Vagina (tissue), 2 donors: ENCODE results near the gene THSD7B.

Experiments
- POLR2A ChIP-seq, 2 donors: fragments of 450-650 bp; IDR thresholded peaks; one replicate each; pipeline ENCODE4 v1.6.1; 2017; ENCODE audit warnings: antibody characterized with exemption in 2 of 2, mild to moderate bottlenecking in 2 of 2, moderate library complexity in 2 of 2
- POLR2AphosphoS5 ChIP-seq, 2 donors: sonication (generic); formaldehyde crosslinking; IDR thresholded peaks; one replicate each; pipeline ENCODE4 v1.9.0; 2017; ENCODE audit warnings: antibody characterized with exemption in 2 of 2, mild to moderate bottlenecking in 2 of 2, low read depth in 1 of 2; ENCODE audit not compliant: insufficient read depth in 1 of 2
- TF ChIP-seq, protein P1 (sequence below), 3 experiments: fragments of 450-650 bp in 2 of 3; fragments of 200-600 bp in 1 of 3; sonication (generic) in 1 of 3; IDR thresholded peaks; one replicate each; pipeline ENCODE4 v1.5.1; 2017 to 2019; ENCODE audit warnings: antibody characterized with exemption in 3 of 3, mild to moderate bottlenecking in 2 of 3, moderate library complexity in 2 of 3

DNA sequence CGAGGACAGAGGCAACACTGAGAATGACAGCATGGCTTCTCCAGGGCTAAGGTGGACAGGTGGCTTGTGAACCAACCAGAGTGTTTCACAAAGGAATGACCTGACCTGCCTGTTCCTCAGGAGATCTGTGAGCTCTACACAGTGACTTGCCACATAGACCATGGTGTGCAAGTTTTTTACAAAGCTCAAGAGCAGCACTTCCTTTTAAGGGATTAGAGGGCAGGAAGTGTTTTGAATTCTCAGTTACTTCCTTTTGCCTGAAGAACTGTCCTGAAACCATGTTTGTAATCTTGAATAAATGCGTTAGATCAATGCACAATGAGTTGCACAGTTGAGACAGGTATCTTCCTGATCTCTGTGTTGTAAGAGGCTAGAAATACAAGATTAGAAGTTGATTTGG is 421.9 kb downstream of the THSD7B start:
- TF ChIP-seq, protein P1, sequence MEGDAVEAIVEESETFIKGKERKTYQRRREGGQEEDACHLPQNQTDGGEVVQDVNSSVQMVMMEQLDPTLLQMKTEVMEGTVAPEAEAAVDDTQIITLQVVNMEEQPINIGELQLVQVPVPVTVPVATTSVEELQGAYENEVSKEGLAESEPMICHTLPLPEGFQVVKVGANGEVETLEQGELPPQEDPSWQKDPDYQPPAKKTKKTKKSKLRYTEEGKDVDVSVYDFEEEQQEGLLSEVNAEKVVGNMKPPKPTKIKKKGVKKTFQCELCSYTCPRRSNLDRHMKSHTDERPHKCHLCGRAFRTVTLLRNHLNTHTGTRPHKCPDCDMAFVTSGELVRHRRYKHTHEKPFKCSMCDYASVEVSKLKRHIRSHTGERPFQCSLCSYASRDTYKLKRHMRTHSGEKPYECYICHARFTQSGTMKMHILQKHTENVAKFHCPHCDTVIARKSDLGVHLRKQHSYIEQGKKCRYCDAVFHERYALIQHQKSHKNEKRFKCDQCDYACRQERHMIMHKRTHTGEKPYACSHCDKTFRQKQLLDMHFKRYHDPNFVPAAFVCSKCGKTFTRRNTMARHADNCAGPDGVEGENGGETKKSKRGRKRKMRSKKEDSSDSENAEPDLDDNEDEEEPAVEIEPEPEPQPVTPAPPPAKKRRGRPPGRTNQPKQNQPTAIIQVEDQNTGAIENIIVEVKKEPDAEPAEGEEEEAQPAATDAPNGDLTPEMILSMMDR (IDR thresholded peaks at IDR 0.05), result no peak
- no peak for TF ChIP-seq POLR2AphosphoS5 (IDR thresholded peaks at IDR 0.05; ENCODE audit: insufficient read depth in 1 of 2, low read depth in 1 of 2)
- TF ChIP-seq POLR2A (IDR thresholded peaks at IDR 0.05), result no peak
